Measurements from ENCODE around the gene ELL3. TPM values are rescaled to one million over a fixed set of nuclear protein-coding genes. Genes with fewer than 3 reads are reported as not detected.

ELL3 gene
- polyA plus RNA-seq, 1 donor from 2014 or later = 2.2 TPM

DNA sequence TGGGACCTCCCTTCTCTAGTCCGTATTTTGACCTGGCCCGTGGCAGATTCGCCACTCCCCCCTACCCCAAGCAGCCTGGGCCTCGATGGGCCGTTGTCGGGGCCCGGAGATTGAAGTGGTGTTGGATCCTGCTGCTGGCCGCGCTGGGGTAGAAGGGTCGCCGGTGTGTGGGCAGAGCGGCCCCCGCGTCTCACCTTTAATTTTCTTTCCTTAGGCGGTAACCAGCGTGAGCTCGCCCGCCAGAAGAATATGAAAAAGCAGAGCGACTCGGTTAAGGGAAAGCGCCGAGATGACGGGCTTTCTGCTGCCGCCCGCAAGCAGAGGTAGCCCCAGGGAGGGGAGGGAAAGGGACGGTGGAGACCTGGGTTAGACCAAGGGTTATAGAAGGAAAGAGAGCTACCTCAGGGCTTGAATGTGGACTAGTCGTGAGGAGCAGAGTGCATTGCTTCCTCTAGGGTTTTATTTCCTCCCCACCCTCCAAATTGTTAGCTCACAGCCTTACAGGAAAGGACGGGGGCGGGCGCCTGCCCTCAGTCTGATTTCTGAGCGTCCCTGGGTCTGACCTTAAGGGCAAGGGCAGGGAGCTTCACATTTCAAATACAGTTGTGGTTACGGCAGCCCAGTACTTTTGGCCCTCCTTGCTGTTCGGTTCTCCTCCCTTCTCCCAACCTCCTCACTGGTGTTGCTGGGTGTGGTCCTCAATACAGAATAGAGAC, 16.2 kb upstream of the ELL3 start:
- Histone ChIP-seq H3K4me2 (ENCODE audit: low read length) (peak overlapping the region; percentile 91), H3K27ac (ENCODE audit: low read length) (peak overlapping the region; percentile 97), H3K27me3 (ENCODE audit: insufficient read depth, low read depth, low read length) (no peaks in the 10 kb centered on the region), H4K20me1 (ENCODE audit: insufficient read depth) (no peaks in the 10 kb centered on the region), H3K36me3 (ENCODE audit: insufficient read depth, low read length) (peaks cover 10% of the 10 kb centered on the region), H3F3A (ENCODE audit: insufficient read depth, low read length, poor library complexity, severe bottlenecking) (no peaks in the 10 kb centered on the region), H3K9me3 (ENCODE audit: low read length) (no peaks in the 10 kb centered on the region), H2AFZ (ENCODE audit: low read depth, low read length) (peak overlapping the region; percentile 97), H3K9me2 (ENCODE audit: insufficient read depth, low read length) (no peaks in the 10 kb centered on the region), H3K4me3 (ENCODE audit: low read length) (peak overlapping the region; percentile 96), H3K79me2 (replicated peaks; ENCODE audit: insufficient read depth, low read length) (peaks cover 13% of the 10 kb centered on the region), H3K9ac (ENCODE audit: low read length) (peak overlapping the region; percentile 99)
- no peak for TF ChIP-seq SMC3 (conservative IDR thresholded peaks at IDR 0.05; ENCODE audit: poor library complexity)
- TF ChIP-seq, protein P1, sequence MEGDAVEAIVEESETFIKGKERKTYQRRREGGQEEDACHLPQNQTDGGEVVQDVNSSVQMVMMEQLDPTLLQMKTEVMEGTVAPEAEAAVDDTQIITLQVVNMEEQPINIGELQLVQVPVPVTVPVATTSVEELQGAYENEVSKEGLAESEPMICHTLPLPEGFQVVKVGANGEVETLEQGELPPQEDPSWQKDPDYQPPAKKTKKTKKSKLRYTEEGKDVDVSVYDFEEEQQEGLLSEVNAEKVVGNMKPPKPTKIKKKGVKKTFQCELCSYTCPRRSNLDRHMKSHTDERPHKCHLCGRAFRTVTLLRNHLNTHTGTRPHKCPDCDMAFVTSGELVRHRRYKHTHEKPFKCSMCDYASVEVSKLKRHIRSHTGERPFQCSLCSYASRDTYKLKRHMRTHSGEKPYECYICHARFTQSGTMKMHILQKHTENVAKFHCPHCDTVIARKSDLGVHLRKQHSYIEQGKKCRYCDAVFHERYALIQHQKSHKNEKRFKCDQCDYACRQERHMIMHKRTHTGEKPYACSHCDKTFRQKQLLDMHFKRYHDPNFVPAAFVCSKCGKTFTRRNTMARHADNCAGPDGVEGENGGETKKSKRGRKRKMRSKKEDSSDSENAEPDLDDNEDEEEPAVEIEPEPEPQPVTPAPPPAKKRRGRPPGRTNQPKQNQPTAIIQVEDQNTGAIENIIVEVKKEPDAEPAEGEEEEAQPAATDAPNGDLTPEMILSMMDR (IDR thresholded peaks at IDR 0.05; ENCODE audit: poor library complexity, severe bottlenecking) = no peak
- no peak for TF ChIP-seq EP300 (conservative IDR thresholded peaks at IDR 0.05; ENCODE audit: poor library complexity, severe bottlenecking)
- no peak for TF ChIP-seq TAF1 (IDR thresholded peaks at IDR 0.05; ENCODE audit: low read depth)
- TF ChIP-seq MXI1 (conservative IDR thresholded peaks at IDR 0.05; ENCODE audit: poor library complexity, severe bottlenecking) = no peak
- no peak for TF ChIP-seq RAD21 (conservative IDR thresholded peaks at IDR 0.05)
- no peak for TF ChIP-seq POLR2AphosphoS5 (IDR thresholded peaks at IDR 0.05)

DNA sequence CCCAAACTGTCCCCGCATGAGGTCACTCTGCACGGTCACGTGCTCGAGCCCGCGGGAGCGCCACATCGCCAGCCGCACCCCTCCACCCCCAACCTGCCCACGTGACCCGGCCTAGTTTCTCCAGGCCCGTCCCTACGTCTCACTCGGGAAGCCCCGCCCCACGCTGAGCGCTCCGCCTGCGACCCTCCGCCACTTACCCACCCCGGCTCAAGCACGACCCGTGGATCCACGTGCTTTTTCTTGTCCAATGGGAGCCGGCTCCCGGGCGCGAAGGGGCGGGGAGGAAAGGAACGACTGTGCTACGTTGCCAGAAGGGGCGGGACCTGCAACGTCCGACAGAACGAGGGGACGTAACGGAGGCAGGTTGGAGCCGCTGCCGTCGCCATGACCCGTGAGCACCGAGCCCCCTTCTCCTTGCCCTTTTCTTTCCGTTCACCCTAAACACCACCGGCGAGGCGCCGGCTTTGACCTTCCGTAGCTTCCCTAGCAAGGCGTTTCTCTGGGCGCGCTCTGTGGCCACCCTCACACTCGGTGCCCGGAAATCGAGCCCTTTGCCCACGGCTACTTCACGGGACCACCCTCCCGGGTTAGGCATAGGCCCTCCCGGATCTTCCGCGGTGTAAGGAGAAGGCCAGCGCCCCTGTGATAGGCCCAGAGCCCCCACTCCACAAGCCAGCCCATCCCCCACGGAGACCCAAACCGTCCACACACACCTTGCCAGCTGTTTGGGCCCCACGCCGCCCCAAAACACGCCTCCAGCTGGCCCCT, 15.4 kb upstream of the ELL3 start, which contains the start of gene SERF2:
Gene SERF2 (plus strand): TSS at position 328 of the 768 bp plus-strand sequence. CDS start 57 bp downstream, at position 385.
- TF ChIP-seq, protein P2, sequence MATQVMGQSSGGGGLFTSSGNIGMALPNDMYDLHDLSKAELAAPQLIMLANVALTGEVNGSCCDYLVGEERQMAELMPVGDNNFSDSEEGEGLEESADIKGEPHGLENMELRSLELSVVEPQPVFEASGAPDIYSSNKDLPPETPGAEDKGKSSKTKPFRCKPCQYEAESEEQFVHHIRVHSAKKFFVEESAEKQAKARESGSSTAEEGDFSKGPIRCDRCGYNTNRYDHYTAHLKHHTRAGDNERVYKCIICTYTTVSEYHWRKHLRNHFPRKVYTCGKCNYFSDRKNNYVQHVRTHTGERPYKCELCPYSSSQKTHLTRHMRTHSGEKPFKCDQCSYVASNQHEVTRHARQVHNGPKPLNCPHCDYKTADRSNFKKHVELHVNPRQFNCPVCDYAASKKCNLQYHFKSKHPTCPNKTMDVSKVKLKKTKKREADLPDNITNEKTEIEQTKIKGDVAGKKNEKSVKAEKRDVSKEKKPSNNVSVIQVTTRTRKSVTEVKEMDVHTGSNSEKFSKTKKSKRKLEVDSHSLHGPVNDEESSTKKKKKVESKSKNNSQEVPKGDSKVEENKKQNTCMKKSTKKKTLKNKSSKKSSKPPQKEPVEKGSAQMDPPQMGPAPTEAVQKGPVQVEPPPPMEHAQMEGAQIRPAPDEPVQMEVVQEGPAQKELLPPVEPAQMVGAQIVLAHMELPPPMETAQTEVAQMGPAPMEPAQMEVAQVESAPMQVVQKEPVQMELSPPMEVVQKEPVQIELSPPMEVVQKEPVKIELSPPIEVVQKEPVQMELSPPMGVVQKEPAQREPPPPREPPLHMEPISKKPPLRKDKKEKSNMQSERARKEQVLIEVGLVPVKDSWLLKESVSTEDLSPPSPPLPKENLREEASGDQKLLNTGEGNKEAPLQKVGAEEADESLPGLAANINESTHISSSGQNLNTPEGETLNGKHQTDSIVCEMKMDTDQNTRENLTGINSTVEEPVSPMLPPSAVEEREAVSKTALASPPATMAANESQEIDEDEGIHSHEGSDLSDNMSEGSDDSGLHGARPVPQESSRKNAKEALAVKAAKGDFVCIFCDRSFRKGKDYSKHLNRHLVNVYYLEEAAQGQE (IDR thresholded peaks at IDR 0.05; ENCODE audit: borderline replicate concordance) = peak; percentile 85
- TF ChIP-seq, protein P1 (IDR thresholded peaks at IDR 0.05; ENCODE audit: poor library complexity, severe bottlenecking) = no peak
- TF ChIP-seq EZH2 (IDR thresholded peaks at IDR 0.05; ENCODE audit: borderline replicate concordance, insufficient read depth, low read length, poor library complexity, severe bottlenecking) (no peak), SMC3 (conservative IDR thresholded peaks at IDR 0.05; ENCODE audit: poor library complexity) (no peak), TAF1 (IDR thresholded peaks at IDR 0.05; ENCODE audit: low read depth) (peak; percentile 89), EP300 (conservative IDR thresholded peaks at IDR 0.05; ENCODE audit: poor library complexity, severe bottlenecking) (no peak), POLR2AphosphoS5 (IDR thresholded peaks at IDR 0.05) (peak; percentile 100), RAD21 (conservative IDR thresholded peaks at IDR 0.05) (peak; percentile 14), MXI1 (conservative IDR thresholded peaks at IDR 0.05; ENCODE audit: poor library complexity, severe bottlenecking) (peak; percentile 61)
- Histone ChIP-seq H3K36me3 (ENCODE audit: insufficient read depth, low read length) (peaks cover 10% of the 10 kb centered on the region), H3K9ac (ENCODE audit: low read length) (peak within 1 kb of the TSS; percentile 99), H3K79me2 (replicated peaks; ENCODE audit: insufficient read depth, low read length) (peaks cover 13% of the 10 kb centered on the region), H4K20me1 (ENCODE audit: insufficient read depth) (no peaks in the 10 kb centered on the region), H3K4me3 (ENCODE audit: low read length) (peak within 1 kb of the TSS; percentile 96), H3K9me2 (ENCODE audit: insufficient read depth, low read length) (no peaks in the 10 kb centered on the region), H2AFZ (ENCODE audit: low read depth, low read length) (peak within 1 kb of the TSS; percentile 97), H3K4me2 (ENCODE audit: low read length) (peak within 1 kb of the TSS; percentile 91), H3F3A (ENCODE audit: insufficient read depth, low read length, poor library complexity, severe bottlenecking) (no peaks in the 10 kb centered on the region), H3K9me3 (ENCODE audit: low read length) (no peaks in the 10 kb centered on the region), H3K27me3 (ENCODE audit: insufficient read depth, low read depth, low read length) (no peaks in the 10 kb centered on the region), H3K27ac (ENCODE audit: low read length) (peak within 1 kb of the TSS; percentile 97)
